Mononuclear cell (primary cell): Measurements from ENCODE around the gene SLC16A8. TPM values are rescaled to one million over a fixed set of nuclear protein-coding genes. Genes with fewer than 3 reads are reported as not detected.

Source experiments
- total RNA-seq: library from RNA; depleted of rRNA; stranded (reverse); fragments of >200 nt; gene quantifications from one replicate; pipeline ENCODE4 v1.2.3, GENCODE V29; 2012

The SLC16A8 gene
- total RNA-seq, 1 donor: not detected

Other genes with a start within 250 kb of the SLC16A8 start
- gene ANKRD54, start 239.8 kb downstream of the SLC16A8 start, total RNA-seq: 10.7 TPM
- gene EIF3L, start 234.8 kb downstream of the SLC16A8 start, total RNA-seq: 516 TPM
- 10.7 TPM for gene MICALL1, start 177.9 kb downstream of the SLC16A8 start, total RNA-seq
- gene C22orf23, start 130.6 kb downstream of the SLC16A8 start, total RNA-seq: not detected
- 8.4 TPM for gene POLR2F, start 130.5 kb downstream of the SLC16A8 start, total RNA-seq
- gene SOX10, start 99.6 kb downstream of the SLC16A8 start, total RNA-seq: not detected
- 10.6 TPM for gene PICK1, start 26.8 kb downstream of the SLC16A8 start, total RNA-seq
- 0.31 TPM for gene BAIAP2L2, start 26.5 kb upstream of the SLC16A8 start, total RNA-seq
- 19.7 TPM for gene PLA2G6, start 97.6 kb upstream of the SLC16A8 start, total RNA-seq
- 37.3 TPM for gene MAFF, start 117.8 kb upstream of the SLC16A8 start, total RNA-seq
- 14.3 TPM for gene TMEM184B, start 188.8 kb upstream of the SLC16A8 start, total RNA-seq
- 69.1 TPM for gene CSNK1E, start 233.2 kb upstream of the SLC16A8 start, total RNA-seq